Pericardium fibroblast (primary cell): ENCODE measurements around the gene KRTAP25-1. TPM values are rescaled to one million over a fixed set of nuclear protein-coding genes. Genes with fewer than 3 reads are reported as not detected.

Experiments used
- total RNA-seq: library from RNA; depleted of rRNA; stranded (reverse); fragments of >200 nt; gene quantifications from 2 replicates; pipeline ENCODE4 v1.2.3, GENCODE V29; 2015

Gene KRTAP25-1, protein sequence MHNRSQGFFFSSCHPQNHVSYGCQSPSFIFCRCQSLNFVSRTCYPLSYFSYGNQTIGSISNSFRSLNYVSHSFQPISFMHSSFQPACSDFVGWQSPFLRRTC
- not detected in 2 replicates for total RNA-seq

DNA sequence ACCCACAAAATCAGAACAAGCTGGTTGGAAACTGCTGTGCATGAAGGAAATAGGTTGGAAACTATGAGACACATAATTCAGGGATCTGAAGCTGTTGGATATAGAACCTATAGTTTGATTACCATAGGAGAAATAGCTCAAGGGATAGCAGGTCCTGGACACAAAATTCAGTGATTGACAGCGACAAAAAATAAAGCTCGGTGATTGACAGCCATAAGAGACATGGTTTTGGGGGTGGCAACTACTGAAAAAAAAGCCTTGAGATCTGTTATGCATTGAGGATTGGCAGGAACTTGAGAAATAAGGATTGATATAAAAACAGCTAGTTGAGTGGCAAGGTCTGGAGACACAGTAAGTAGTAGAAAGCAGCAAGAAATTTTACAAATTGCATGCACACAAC, at the start of gene KRTAP25-1:
Gene KRTAP25-1 (minus strand): TSS at position 300 of the 400 bp plus-strand sequence. CDS start 24 bp downstream, at position 276.

DNA sequence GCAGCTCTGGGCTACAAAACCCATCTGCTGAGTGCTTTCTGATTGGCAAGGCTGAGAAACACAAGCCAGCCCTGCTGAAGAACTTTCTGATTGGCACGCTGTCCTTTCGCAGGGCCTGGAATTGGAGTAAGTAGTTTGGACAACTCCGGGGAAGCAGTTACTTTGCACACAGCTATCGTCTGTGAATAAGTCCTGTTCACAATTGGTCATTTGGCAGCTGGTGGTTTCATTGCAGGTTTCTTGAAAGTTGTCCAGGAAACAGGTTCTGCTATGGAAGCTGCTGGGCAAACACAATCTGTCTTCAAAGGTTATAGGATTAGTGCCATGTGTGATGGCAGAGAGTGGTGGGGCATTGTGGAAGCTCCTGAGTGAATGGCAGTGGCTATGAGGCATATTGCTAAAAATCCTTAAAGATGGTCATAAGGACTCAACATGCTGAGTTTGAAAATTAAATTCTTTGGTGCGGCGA, 48.0 kb upstream of the KRTAP25-1 start, which contains the start of gene KRTAP27-1:
Gene KRTAP27-1 (minus strand): TSS at position 419 of the 469 bp plus-strand sequence. CDS start 26 bp downstream, at position 393.

DNA sequence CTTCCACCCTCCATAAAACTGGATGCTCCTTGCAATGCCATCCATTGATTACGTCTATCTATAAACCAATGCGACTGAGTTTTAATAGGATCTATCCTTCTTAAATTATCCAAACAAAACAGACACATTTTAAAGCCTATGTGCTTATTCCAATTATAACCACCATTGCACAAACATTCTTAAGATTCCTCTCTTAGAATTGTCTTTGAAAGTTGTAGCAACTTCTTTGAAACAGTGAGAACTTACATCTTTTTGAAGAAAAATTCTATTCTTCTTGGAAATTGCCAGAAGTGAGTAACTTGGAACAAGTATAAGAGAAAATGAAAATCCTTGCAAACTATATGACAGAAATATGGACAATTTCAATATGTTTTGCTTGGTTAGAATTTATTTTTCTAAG, 30.9 kb upstream of the KRTAP25-1 start, which contains the start of gene KRTAP26-1:
Gene KRTAP26-1 (minus strand): TSS at position 101 of the 400 bp plus-strand sequence. CDS start 280 bp downstream, outside the sequence.

DNA sequence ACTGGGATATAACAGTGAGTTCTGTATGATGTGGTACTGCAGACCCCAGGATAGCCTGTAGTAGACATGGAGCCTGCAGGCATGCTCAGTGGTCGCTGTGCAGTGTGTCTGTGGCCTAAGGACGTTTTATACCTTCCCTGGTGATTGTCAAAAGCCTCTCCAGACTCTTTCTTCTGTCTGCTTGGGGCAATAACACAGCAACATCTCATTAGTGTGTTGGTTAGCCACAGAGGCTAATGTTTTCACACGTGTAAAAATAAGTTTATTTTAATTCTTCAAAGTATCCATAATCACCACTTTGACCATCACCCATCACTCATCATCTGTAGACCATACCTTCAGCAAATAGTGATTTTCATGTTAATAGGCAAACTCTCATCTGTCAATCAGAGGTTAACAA, 6.5 kb downstream of the KRTAP25-1 start, which contains the start of gene KRTAP24-1:
Gene KRTAP24-1 (minus strand): TSS at position 101 of the 400 bp plus-strand sequence. CDS start 18 bp downstream, at position 83.

Other genes with a start within 250 kb of the KRTAP25-1 start
- not detected in 2 replicates for gene CLDN17, start 122.7 kb downstream of the KRTAP25-1 start, total RNA-seq
- gene CLDN8, start 73.4 kb downstream of the KRTAP25-1 start, total RNA-seq = not detected in 2 replicates
- gene KRTAP24-1, start 6.6 kb downstream of the KRTAP25-1 start, total RNA-seq = not detected in 2 replicates
- not detected in 2 replicates for gene KRTAP26-1, start 30.8 kb upstream of the KRTAP25-1 start, total RNA-seq
- gene KRTAP27-1, start 48.2 kb upstream of the KRTAP25-1 start, total RNA-seq = not detected in 2 replicates
- not detected in 2 replicates for gene KRTAP23-1, start 59.1 kb upstream of the KRTAP25-1 start, total RNA-seq
- gene KRTAP13-2, start 82.8 kb upstream of the KRTAP25-1 start, total RNA-seq = not detected in 2 replicates
- gene KRTAP13-1, start 106.5 kb upstream of the KRTAP25-1 start, total RNA-seq = not detected in 2 replicates
- gene KRTAP13-3, start 136.4 kb upstream of the KRTAP25-1 start, total RNA-seq = not detected in 2 replicates
- gene KRTAP13-4, start 140.7 kb upstream of the KRTAP25-1 start, total RNA-seq = not detected in 2 replicates
- gene KRTAP15-1, start 150.8 kb upstream of the KRTAP25-1 start, total RNA-seq = not detected in 2 replicates
- not detected in 2 replicates for gene KRTAP19-1, start 190.9 kb upstream of the KRTAP25-1 start, total RNA-seq
- gene KRTAP19-2, start 197.9 kb upstream of the KRTAP25-1 start, total RNA-seq = not detected in 2 replicates
- gene KRTAP19-3, start 202.5 kb upstream of the KRTAP25-1 start, total RNA-seq = not detected in 2 replicates
- gene KRTAP19-4, start 207.7 kb upstream of the KRTAP25-1 start, total RNA-seq = not detected in 2 replicates
- not detected in 2 replicates for gene KRTAP19-5, start 212.6 kb upstream of the KRTAP25-1 start, total RNA-seq